HL-60/S4 (cell line): ENCODE results near the gene HRH3.

Experiments
- in situ Hi-C: fragments of 300-500 bp; cut with MboI; formaldehyde crosslinking; loops from 2 replicates; pipeline ENCODE4 v1.14.3; 2022; ENCODE audit warnings: low sequenced_read_pairs

HRH3 gene

DNA sequence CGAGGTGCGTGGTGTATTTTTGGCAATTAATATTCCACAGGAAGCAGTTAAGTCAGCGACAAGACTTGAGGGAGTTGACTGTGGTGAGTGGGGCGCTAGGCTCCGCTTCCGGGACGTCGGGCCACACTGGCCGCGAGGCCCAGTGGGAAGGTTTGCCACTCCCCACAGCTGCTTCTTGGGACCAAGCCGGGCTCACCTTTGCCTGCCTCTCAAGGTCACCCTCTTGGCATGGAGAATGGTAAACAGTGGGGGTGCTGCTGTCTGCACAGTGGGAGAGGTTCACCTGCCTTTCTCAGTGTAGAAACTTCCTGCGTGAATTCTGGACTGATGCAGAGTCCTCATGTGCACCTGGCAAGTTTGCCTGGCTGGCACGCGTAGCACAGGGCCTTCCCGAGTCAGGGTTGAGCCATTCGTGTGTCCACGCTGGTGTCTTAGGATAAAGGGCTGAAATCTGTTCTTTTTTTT, 24.6 kb upstream of the HRH3 start:
- in situ Hi-C loops: no loop called here

GRCh38 chr20:62243906-62244515, 23.9 kb upstream of the HRH3 start:
- in situ Hi-C loops: no loop called here

DNA sequence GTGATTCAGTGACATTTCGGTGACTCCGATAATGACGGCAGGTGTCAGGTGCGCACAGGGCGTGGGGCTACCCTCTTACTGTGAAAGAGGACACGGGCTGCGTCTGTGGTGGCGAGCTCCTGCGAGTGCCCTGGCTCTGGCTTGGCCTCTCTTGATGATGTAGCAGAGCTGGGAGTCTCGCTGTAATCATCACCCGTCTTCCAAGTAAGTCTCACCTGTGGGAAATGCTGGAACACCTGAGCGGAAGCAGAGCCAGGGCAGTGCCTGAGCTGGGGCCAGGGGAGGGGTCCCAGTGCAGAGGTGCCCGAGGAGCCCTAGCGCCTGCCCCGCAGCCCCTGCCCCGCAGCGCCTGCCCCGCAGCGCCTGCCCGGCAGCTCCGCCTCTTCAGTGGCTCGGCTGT, 23.0 kb upstream of the HRH3 start:
- in situ Hi-C loops: no loop called here

DNA sequence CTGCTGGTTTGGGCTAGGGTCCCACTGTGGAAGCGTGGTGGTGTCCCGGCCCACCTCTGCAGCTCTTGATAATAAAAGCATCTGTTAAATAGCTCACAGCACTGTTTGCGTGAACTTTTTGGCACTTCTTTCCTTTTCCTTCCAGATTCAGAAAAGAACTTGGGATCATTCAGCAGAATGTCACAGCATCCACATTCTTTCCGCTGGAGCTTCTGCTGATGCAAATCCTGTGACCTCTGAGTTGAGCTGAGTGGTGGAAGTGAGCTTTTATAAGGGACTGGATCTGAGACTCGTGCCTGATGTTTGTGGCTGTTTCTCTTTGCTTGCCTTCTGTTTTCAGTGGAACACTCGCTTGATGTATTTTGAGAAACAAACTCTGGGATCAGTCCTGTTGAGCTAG, 22.1 kb upstream of the HRH3 start:
- in situ Hi-C loops: no loop called here

GRCh38 chr20:62241506-62241905, 21.4 kb upstream of the HRH3 start:
- in situ Hi-C loops: no loop called here

- in situ Hi-C loops: no loop called here
Observed at GRCh38 chr20:62240020-62240685, 20.1 kb upstream of the HRH3 start.

GRCh38 chr20:62239278-62239879, 19.3 kb upstream of the HRH3 start:
- in situ Hi-C loops: no loop called here

- in situ Hi-C loops: no loop called here
Observed at GRCh38 chr20:62238569-62239277, 18.6 kb upstream of the HRH3 start.

DNA sequence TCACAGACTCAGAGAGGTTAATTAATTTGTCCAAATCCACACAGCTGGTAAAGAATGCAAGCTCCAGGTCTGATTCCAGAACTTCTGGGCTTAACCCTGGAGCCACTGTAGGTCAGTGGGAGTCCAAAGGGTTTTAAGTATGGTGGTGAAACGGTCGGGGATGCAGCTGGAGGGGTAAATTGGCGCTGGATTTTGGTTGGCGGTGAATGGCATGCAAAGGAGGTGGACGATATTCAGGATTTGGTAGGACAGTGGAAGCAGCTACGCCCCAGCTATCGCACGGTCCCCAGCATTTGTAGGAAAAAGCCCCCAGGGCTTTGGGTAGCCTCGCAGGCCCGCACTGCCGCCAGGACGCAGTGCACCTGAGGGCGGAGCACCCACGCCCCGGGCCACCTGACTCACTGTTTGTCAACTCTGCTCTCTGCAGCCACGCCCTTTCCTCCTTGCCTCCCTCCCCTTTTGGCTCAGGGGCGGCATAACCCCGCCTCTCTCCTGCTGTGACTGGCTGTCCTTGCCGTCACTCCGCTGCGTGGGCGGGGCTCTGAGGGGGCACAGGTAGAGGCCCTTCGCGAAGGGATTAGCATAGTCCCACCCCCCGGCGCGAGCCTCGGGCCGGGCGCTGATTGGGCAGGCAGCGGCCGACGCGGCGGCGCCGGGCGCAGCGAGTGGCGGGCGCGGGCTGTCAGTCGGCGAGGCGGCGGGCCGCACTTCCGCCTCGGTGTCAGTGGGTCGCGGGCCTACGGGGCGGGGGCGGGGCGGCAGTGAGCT, 17.9 kb upstream of the HRH3 start, which contains the start of gene OSBPL2:
TSS of gene OSBPL2 (plus strand) at position 721 of the 768 bp plus-strand sequence. CDS start 17,664 bp downstream, outside the sequence.
- in situ Hi-C loops: no loop called here

GRCh38 chr20:62237514-62237800, 17.4 kb upstream of the HRH3 start:
- in situ Hi-C loops: no loop called here

DNA sequence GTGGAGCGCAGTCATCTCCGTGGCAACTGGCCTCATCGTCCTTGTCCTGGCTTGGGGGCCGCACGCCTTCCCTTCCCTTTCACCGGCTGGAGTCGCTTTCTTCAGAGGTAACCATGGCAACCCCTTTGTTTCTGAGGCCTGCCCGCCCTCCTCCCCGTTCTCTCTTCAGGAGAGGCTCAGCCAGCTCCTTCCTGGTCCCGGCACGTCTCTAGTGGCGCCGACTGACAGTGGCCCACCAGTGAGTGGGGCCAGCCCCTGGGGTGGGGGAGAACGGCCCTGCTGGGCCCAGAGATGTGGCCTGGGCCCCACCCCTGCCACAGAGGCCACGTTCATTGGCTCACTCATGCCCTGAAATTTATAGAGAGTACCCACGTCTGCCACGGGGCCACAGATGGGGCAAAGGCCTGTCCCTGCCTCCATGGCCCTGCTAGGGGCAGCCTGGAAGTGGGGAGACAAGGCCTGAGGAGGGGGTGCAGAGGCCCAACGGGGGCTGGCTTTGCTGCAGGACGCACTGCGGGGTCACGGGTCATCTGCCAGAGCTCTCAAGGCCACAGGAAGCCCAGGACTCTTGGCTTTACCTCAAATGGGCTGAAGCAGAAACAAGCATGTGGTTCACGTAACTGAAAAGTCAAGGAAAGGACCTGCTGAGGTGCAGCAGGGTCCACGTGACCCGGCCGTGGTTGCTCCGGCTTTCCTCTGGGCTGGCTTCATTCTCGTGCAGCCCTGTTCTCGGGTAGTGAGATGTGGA, 16.9 kb upstream of the HRH3 start:
- in situ Hi-C loops: no loop called here

DNA sequence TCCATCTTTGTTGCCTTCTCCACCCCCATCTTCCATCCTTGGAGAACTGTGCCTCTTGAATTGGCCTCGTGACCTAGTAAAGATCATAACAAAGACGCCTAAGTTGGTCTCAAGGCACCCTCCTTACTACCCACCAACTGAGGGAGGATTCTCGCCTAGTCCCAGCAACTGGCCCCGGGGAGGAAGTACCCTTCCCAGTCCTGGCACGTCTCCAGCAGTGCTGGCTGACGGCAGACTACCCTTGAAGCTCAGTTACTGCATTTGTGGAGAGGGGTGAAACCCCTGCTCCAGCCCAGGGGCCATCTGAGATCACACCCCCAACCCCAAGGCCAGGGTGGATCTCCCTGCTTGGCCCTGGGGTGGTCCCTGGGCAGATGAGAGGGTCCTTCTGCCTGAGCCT, 16.1 kb upstream of the HRH3 start:
- in situ Hi-C loops: no loop called here

DNA sequence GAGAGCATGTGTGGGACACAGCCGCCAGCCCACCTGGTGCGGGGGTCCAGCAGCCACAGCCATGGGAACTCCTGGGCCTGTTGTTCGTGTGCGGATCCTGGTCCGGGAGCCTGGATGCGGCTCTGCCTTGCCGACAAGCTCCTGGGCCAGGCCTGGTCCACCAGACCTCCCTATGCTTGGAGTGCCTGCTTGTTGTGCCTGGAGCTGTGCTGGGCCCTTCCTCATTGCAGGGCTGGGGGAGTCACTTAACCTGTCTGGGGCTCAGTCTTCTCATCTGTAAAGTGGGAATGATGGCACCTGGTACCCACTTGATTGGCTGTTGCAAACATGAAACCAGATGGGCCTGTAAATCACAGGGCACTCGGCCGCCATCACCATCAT, 15.7 kb upstream of the HRH3 start:
- in situ Hi-C loops: no loop called here

DNA sequence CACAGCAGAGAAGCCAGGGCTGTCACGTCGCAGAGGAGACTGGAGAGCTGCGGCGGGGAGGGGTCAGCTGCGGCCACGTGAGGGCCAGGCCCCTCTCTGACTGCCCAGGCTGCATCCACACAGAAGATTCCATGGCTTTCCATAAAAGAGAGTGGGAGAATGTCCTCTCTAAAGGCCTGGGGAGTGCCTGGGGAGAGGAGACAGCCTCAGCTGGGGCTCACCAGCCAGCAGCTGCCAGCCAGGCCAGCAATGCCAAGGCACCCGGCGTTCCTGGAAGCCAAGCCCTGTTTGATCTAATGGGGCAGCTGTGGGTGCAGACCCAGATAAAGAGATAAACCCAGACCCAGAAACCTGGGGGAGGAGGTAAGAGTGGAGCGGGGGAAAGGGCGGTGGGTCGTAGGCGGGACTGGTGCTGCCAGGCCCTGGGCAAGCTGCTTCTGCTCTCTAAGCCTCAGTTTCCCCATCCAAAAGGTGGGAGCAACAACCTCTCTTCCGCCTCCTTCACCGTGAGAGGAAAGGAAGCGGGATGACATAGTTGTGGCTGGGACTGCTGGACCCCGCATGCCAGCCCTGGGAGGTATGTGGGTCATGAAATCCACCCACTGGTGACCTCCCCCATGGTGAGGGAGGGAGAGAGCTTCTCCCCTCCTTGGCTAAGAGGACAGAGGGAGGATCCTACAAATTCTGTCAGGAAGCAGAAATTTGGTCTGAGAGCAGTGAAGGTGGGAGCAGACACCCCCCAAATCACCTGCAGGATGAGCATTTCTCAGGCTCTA, 15.1 kb upstream of the HRH3 start:
- in situ Hi-C loops: no loop called here

- in situ Hi-C loops: no loop called here
Observed at GRCh38 chr20:62234339-62234738, 14.3 kb upstream of the HRH3 start.

- in situ Hi-C loops: no loop called here
Observed at GRCh38 chr20:62233684-62234083, 13.6 kb upstream of the HRH3 start.

DNA sequence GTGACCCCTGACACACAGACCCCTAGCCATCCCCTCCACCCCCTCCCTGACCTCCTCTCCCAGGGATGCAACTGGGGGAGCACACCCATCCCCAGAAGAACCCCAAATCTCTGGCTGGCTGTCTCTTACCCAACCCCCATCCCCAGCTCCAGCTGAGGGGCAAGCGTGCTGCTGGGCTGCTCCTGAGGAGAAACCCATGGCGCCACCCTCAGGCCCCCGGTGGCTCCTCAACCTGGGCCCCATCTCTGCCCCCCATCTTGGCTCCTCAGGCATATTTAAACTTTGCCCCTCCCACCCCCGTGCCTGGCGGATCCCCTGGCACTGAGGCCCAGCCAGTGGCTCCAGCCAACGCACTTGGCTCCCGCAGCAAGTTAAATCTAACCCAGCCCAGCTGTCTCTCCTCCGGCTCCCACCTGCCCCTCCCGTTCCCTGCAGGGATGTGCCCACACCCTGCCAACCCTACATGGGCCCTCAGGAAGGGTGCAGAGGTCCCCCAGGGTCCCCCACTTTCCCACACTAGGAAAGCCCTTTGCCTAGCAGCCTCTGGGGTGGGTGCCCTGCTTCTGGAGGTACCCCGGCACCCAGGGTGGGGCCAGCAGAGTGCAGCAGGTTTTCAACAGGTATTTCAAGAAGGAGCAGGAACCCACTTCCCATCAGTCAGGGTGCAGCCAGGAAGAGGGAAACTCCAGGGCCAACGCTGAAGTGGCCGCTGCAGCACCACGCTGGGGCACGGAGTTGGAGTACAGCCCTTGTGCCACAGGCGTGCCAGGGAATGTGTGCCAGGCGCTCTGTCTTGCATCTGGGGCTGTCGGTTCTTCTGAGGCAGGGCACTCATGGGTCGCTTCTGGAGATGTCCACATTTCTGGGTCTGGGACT, 12.9 kb upstream of the HRH3 start:
- in situ Hi-C loops: no loop called here

DNA sequence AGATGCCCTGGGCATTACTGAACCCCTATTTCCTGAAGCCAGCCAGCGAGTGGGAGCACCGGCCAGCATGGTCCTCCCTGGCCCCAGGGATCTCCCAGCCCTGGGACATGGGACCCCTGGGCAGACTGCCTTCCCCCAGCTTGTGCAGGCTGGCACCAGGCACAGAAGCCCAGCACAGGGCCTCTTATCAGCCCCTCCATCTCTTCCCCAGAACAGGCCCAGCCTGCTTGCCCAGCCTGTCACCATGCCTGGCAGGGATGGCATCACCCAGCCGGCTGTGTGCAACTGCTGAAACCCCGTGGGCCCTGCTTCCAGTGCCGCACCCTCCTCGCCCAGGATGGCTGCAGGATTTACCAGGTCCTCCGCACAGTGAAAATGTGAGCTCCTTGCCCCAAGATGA, 12.1 kb upstream of the HRH3 start:
- in situ Hi-C loops: no loop called here

DNA sequence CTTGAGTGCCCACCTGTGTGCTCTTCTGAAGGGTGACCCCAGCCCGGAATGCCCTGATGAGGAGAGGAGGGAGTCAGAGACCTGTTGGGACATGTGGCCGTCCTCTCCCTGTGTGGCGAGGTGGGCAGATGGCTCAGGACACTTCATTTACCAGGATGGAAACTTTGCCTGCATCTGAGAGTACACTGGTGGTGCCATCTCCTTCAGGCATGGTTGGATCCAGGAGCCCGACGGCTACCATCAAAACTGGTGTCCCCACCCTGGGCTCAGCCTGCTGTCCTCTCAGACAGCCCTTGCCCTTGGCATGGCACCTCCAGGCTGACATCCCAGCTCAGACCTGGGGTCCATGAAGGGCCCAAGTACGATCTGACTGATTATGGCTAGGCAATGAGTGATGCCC, 11.2 kb upstream of the HRH3 start:
- in situ Hi-C loops: no loop called here
